HepG2 (cell line): ENCODE results near the gene PIK3R3.

ENCODE experiments used
- EZH2 ChIP-seq: conservative IDR thresholded peaks from 2 replicates; pipeline ENCODE4 v1.6.1; 2012; ENCODE audit warnings: mild to moderate bottlenecking, low read depth, low read length, moderate library complexity
- ZNF878 ChIP-seq: sonication (generic); formaldehyde crosslinking; IDR thresholded peaks from 2 replicates; pipeline ENCODE4 v1.8.1; 2023; ENCODE audit warnings: mild to moderate bottlenecking, missing genetic modification reagents, moderate library complexity

- TF ChIP-seq ZNF878 (CRISPR knock-in tag) (no peak), EZH2 (no peak)
Measured at GRCh38 chr1:46173361-46173856, 41.0 kb upstream of the PIK3R3 start.
